ENCODE data around the gene DNAH5.
"Not testable (repeated sequence)": the region's sequence is repeated elsewhere in the genome, so short reads cannot be mapped to it uniquely, and the experiment has no call there.

Gene DNAH5

GRCh38 chr5:13830536-13830935, 114.0 kb downstream of the DNAH5 start:
- no peak for DNase-seq (ENCODE audit: low read depth)

GRCh38 chr5:13821366-13821765, 123.1 kb downstream of the DNAH5 start:
- no peak for DNase-seq (ENCODE audit: low read depth)

DNA sequence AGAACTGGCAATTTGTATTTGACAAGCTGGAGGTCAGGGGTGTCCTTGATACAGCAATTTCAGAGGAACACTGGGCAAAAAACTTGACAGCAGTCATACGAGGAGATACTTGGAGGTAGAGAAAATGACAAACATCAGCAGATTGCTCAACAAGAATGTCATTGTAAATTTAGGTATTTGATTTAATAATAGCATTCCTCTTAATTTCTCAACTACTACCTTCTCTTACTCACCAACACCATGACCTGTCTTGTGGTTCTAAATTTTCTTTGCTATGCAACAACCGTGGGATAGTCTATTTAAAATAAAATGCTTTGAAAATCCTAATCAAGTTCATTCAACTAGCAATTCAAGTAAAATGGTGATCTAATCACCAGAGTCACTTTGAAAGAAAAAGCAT, 128.4 kb downstream of the DNAH5 start:
- DNase-seq (ENCODE audit: low read depth): no peak

DNA sequence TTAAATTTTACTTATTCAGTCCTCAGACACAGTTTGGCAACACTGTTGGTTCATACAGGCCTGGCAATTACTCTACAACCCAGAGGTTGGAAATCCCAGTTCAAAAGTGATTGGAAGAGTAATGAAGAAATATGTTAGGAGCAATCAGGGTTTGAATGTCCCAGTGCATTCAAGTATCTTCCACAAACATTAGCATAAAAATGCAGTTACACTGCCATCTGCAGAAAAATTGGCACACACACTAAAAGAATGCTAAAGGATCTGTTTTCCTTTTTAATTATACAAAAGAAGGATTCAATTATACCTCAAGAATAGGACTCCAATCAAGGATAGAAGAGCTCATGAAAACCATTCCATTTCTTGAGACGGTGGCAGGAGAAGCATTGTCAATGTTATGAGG, 130.2 kb downstream of the DNAH5 start:
- no peak for DNase-seq (ENCODE audit: low read depth)

- DNase-seq (ENCODE audit: low read depth): no peak
Measured at GRCh38 chr5:13809921-13810320, 134.6 kb downstream of the DNAH5 start.

- no peak for DNase-seq (ENCODE audit: low read depth)
Measured at GRCh38 chr5:13804336-13804735, 140.2 kb downstream of the DNAH5 start.

GRCh38 chr5:13798569-13798968, 145.9 kb downstream of the DNAH5 start:
- DNase-seq (ENCODE audit: low read depth): not testable (repeated sequence)

DNA sequence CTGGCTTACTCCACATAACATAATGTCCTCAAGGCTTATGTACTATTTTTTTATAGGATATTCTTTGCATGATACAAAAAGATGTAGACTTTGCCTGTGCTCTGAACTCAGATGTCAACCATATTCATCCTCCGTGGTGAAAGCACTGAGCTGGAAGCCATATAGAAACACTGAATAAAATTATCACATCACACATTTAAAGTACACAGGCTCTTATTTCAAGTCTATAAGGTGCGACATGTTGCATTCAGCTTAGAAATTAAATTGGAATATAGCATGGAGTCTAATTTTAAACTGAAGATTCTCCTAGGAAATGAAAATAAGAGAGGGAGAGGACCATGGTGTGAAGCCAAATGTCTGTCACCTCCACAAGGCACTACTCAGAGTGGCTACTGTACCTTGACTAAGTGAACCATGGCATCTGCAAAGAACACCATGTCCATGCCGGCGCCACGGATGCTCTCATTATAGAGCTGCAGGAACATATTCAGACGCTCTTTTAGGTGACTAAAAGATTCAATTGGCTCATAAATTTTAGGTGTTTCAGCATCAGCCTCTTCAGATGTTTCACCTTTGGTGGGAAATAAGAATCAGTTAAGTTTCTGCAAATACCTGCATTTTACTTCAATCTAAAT, 158.6 kb downstream of the DNAH5 start:
- DNase-seq (ENCODE audit: low read depth): no peak

GRCh38 chr5:13783726-13784125, 160.8 kb downstream of the DNAH5 start:
- DNase-seq (ENCODE audit: low read depth): no peak

GRCh38 chr5:13780081-13780480, 164.4 kb downstream of the DNAH5 start:
- no peak for DNase-seq (ENCODE audit: low read depth)

- no peak for DNase-seq (ENCODE audit: low read depth)
Measured at GRCh38 chr5:13773649-13774048, 170.8 kb downstream of the DNAH5 start.

- DNase-seq (ENCODE audit: low read depth): no peak
Measured at GRCh38 chr5:13771011-13771571, 173.4 kb downstream of the DNAH5 start.

DNA sequence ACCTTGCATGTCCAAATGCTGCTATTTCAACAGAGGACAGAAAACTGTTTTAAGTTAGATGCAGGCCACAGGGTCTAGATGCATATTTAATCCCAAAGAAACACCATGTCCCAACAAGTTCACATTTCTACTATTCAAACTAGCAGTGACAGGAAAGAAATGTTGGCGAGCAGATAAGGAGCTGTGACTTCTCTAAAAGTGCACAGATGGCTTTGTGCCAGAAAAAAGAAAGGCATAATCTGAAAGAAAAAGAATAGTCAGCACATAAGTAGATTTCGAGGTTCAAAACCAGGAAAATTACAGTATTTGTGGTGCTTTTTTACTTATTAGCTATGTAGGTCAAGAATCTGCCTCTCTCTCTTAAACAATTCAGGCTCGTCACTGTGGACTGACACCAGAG, 178.3 kb downstream of the DNAH5 start:
- no peak for DNase-seq (ENCODE audit: low read depth)

DNA sequence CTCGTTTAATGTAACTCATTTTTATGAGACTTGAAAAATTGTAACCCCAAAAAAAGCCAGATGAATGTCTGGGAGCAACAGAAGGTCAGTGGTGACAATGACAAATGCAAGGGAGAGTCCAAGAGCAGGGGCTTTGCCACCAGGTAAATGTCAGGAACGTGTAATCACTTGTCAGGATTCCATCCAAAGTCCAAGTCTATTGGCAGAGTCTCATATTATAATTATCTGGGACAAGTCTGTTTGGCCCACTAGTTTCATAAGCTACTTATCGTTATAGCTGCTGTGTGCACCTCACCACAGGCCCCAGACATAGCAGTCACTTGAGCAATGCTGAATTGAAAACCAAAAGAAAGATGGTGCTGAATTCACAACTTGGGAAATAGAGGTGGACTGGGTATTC, 180.8 kb downstream of the DNAH5 start:
- no peak for DNase-seq (ENCODE audit: low read depth)

DNA sequence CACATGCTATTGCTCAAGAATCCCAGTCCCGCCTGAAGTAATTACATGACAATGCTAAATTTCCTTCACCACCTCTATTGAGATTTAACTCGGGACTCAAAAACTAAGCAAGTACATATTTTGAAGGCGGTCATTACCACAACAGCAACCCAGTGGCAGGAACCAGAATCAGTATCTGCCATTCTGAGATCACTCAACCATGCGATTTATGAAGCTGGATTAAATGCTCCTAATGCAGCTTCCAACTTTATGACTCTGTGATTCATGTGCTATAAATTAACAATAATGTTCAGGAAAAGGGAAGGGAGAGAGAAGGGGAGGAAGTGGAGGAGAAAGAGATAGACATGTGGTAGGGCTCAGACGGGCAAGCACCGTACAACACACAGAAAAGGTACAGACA, 194.7 kb downstream of the DNAH5 start:
- no peak for DNase-seq (ENCODE audit: low read depth)

DNA sequence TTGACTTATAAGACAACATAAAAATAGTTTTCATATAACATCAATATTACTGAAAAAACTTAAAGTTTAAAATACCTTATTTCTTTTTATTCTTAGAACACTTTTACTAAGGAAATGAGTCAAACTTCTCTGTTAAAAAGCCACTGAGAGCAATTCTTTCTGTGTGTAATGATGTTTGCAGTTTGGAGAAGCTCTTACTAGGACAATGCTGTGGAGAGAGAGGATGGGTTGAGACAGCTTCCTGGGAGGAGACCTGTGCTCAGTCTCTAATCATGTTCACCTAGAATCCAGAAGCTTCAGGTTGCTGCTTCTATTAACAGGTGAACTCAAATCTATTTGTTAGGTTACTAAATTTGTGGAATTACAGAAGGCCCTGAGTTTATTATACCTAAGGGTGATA, 198.5 kb downstream of the DNAH5 start:
- no peak for DNase-seq (ENCODE audit: low read depth)

GRCh38 chr5:13745508-13745907, 199.0 kb downstream of the DNAH5 start:
- no peak for DNase-seq (ENCODE audit: low read depth)

- no peak for DNase-seq (ENCODE audit: low read depth)
Measured at GRCh38 chr5:13740471-13740870, 204.0 kb downstream of the DNAH5 start.

GRCh38 chr5:13739479-13739878, 205.0 kb downstream of the DNAH5 start:
- no peak for DNase-seq (ENCODE audit: low read depth)

- DNase-seq (ENCODE audit: low read depth): no peak
Measured at GRCh38 chr5:13735691-13736090, 208.8 kb downstream of the DNAH5 start.

GRCh38 chr5:13731121-13731628, 213.3 kb downstream of the DNAH5 start:
- DNase-seq (ENCODE audit: low read depth): no peak

- DNase-seq (ENCODE audit: low read depth): no peak
Measured at GRCh38 chr5:13708906-13709305, 235.6 kb downstream of the DNAH5 start.

- DNase-seq (ENCODE audit: low read depth): no peak
Measured at GRCh38 chr5:13708432-13708831, 236.1 kb downstream of the DNAH5 start.

- no peak for DNase-seq (ENCODE audit: low read depth)
Measured at GRCh38 chr5:13704396-13704795, 240.1 kb downstream of the DNAH5 start.
